HG02981 (cell line): ENCODE data around the gene CDH22.

ENCODE experiments used
- ATAC-seq: cut with Tn5 transposase; IDR thresholded peaks from one replicate; pipeline ENCODE4 v1.9.1; 2021; ENCODE audit warnings: mild to moderate bottlenecking, moderate library complexity; ENCODE audit not compliant: unreplicated experiment

The CDH22 gene

GRCh38 chr20:46128310-46129151 lies 179.8 kb downstream of the CDH22 start:
- ATAC-seq = no peak

- no peak for ATAC-seq
These were observed 180.8 kb downstream of the CDH22 start for GRCh38 chr20:46127396-46128010.

- no peak for ATAC-seq
These were observed 181.8 kb downstream of the CDH22 start for GRCh38 chr20:46126440-46127056.
